DOHH2 (cell line): Measurements from ENCODE around the gene MLLT10.

Source experiments
- CTCF ChIP-seq: fragments of 200-600 bp; sonication (generic); IDR thresholded peaks from one replicate; pipeline ENCODE4 v1.5.1; 2014; ENCODE audit warnings: antibody characterized with exemption, mild to moderate bottlenecking, low read depth, low read length; ENCODE audit not compliant: poor library complexity, severe bottlenecking
- EZH2phosphoT487 ChIP-seq: fragments of 200-600 bp; sonication (generic); IDR thresholded peaks from 2 replicates; pipeline ENCODE4 v1.6.1; 2017; ENCODE audit warnings: borderline replicate concordance, mild to moderate bottlenecking, antibody characterized with exemption, low read length, moderate library complexity, mixed read lengths

DNA sequence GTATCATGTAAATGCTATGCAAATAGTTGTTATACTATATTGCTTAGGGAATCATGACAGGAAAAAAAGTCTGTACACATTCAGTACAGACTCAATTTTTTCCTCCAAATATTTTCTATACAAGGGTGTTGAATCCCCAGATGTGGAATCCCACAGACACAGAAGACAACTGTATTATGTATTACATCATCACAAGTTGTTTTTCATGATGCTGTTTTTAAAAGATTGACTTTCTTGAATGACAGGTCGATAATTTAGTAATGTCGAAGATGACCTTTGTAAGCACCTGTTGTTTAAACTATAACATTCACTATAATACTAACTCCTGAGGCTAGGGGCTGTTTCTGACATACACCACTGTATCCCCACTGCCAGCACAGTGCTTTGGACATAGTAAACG lies 143.5 kb downstream of the MLLT10 start:
- TF ChIP-seq CTCF: no peak
- no peak for TF ChIP-seq EZH2phosphoT487
